Endothelial cell of umbilical vein (primary cell): ENCODE measurements around the gene TMPRSS6. TPM values are rescaled to one million over a fixed set of nuclear protein-coding genes. Genes with fewer than 3 reads are reported as not detected.

ENCODE experiments used
- BruUV-seq: library from RNA; stranded (reverse); fragments of 400-500 nt; replicated peaks from 2 replicates; lab custom pipeline; 2021; lab: Mats Ljungman, UMichigan
- CTCF ChIA-PET: fragments of 300-600, 350-600 bp; sonication (Branson Sonifier 250); formaldehyde crosslinking; loops from one replicate; lab custom pipeline; 2021; ENCODE audit warnings: antibody characterized with exemption, inconsistent platforms; lab: Charles Lee
- POLR2A ChIA-PET: fragments of 300-600, 350-600 bp; sonication (Branson Sonifier 250); formaldehyde crosslinking; loops from one replicate; lab custom pipeline; 2021; ENCODE audit warnings: antibody characterized with exemption, inconsistent platforms; lab: Charles Lee
- DNase-seq: peaks from one replicate; pipeline ENCODE4 v3.0.0-alpha.2; 2011; ENCODE audit warnings: low read depth, low spot score
- FAIRE-seq: peaks from 2 replicates; lab custom pipeline; 2011; peaks lifted over from hg19 to GRCh38; lab: Jason Lieb, UNC
- H2AFZ ChIP-seq: 2 replicates; pipeline ENCODE4 v1.6.0; 2012; ENCODE audit warnings: low read depth, low read length, control low read depth, inconsistent platforms
- H3K27ac ChIP-seq: 2 replicates; pipeline ENCODE4 v1.5.1; 2011; ENCODE audit warnings: low read depth, mild to moderate bottlenecking, control low read depth, low read length, moderate library complexity; ENCODE audit not compliant: insufficient read depth
- H3K27me3 ChIP-seq, 2 experiments: 2 replicates each; pipeline versions ENCODE4 v1.6.0 to v1.6.1; 2011; ENCODE audit warnings: low read length in 2 of 2, mixed read lengths in 1 of 2; ENCODE audit not compliant: control insufficient read depth in 2 of 2, insufficient read depth in 2 of 2
- H3K36me3 ChIP-seq, 2 experiments: 2 replicates in 1 of 2; 3 replicates in 1 of 2; pipeline ENCODE4 v1.5.1; 2011; ENCODE audit warnings: low read length in 2 of 2, mild to moderate bottlenecking in 1 of 2, moderate library complexity in 1 of 2; ENCODE audit not compliant: control insufficient read depth in 2 of 2, insufficient read depth in 2 of 2; ENCODE audit errors: extremely low read depth in 1 of 2
- H3K4me1 ChIP-seq: 3 replicates; pipeline ENCODE4 v1.5.1; 2011; ENCODE audit warnings: mild to moderate bottlenecking, low read length; ENCODE audit not compliant: control insufficient read depth, insufficient read depth; ENCODE audit errors: extremely low read depth
- H3K4me2 ChIP-seq: 2 replicates; pipeline ENCODE4 v1.6.1; 2011; ENCODE audit warnings: low read length, control low read depth, mixed read lengths; ENCODE audit not compliant: insufficient read depth
- H3K4me3 ChIP-seq, 3 experiments: fragments of 200-600 bp in 1 of 3; sonication (generic), shearing (Covaris generic) in 1 of 3; replicated peaks in 1 of 3; 2 replicates each; pipeline ENCODE4 v1.5.1; 2011 to 2016; ENCODE audit warnings: control low read depth in 3 of 3, low read length in 3 of 3, mild to moderate bottlenecking in 2 of 3, inconsistent platforms in 1 of 3, low read depth in 1 of 3, moderate library complexity in 1 of 3; ENCODE audit not compliant: insufficient read depth in 1 of 3
- H3K79me2 ChIP-seq: 2 replicates; pipeline ENCODE4 v1.6.0; 2012; ENCODE audit warnings: low read length, inconsistent platforms; ENCODE audit not compliant: control insufficient read depth, insufficient read depth
- H3K9ac ChIP-seq: replicated peaks from 2 replicates; pipeline ENCODE3; 2011; ENCODE audit warnings: low read length, control low read depth; ENCODE audit not compliant: insufficient read depth; ENCODE audit errors: extremely low read depth
- H3K9me1 ChIP-seq: replicated peaks from 3 replicates; pipeline ENCODE4 v1.6.0; 2011; ENCODE audit warnings: mild to moderate bottlenecking, low read length; ENCODE audit not compliant: control insufficient read depth, insufficient read depth; ENCODE audit errors: extremely low read depth
- H3K9me3 ChIP-seq: replicated peaks from 2 replicates; pipeline ENCODE4 v1.5.1; 2012; ENCODE audit warnings: low read length, inconsistent platforms; ENCODE audit not compliant: control insufficient read depth, insufficient read depth
- H4K20me1 ChIP-seq: replicated peaks from 2 replicates; pipeline ENCODE3; 2011; ENCODE audit warnings: mild to moderate bottlenecking, low read length; ENCODE audit not compliant: control insufficient read depth, insufficient read depth; ENCODE audit errors: extremely low read depth
- CTCF ChIP-seq, 2 donors: IDR thresholded peaks; 1 replicate in 1 of 2; 2 replicates in 1 of 2; pipeline ENCODE4 v1.5.1; 2011; ENCODE audit warnings: low read length in 2 of 2, mild to moderate bottlenecking in 2 of 2, moderate library complexity in 2 of 2, control low read depth in 1 of 2, inconsistent platforms in 1 of 2, low read depth in 1 of 2; ENCODE audit not compliant: insufficient read depth in 1 of 2; ENCODE audit errors: extremely low read depth in 1 of 2
- EZH2 ChIP-seq: IDR thresholded peaks from 2 replicates; pipeline ENCODE4 v1.6.1; 2012; ENCODE audit warnings: borderline replicate concordance, low read depth, mild to moderate bottlenecking, moderate library complexity, low read length, inconsistent platforms; ENCODE audit not compliant: severe bottlenecking
- FOS ChIP-seq: IDR thresholded peaks from 2 replicates; pipeline ENCODE4 v1.6.1; 2011; ENCODE audit warnings: mild to moderate bottlenecking, low read length, moderate library complexity, borderline replicate concordance; ENCODE audit not compliant: insufficient read depth
- GATA2 ChIP-seq: IDR thresholded peaks from 2 replicates; pipeline ENCODE4 v1.7.0; 2011; ENCODE audit warnings: low read depth, mild to moderate bottlenecking, moderate library complexity, mixed read lengths, low read length; ENCODE audit not compliant: insufficient read length, insufficient read depth
- JUN ChIP-seq: IDR thresholded peaks from 2 replicates; pipeline ENCODE4 v1.6.1; 2011; ENCODE audit warnings: borderline replicate concordance, low read depth; ENCODE audit not compliant: insufficient read length, insufficient read depth
- MYC ChIP-seq: IDR thresholded peaks from one replicate; pipeline ENCODE4 v1.6.1; 2011; ENCODE audit warnings: mild to moderate bottlenecking, low read depth, low read length
- POLR2A ChIP-seq: IDR thresholded peaks from 2 replicates; pipeline ENCODE4 v1.6.1; 2012; ENCODE audit warnings: low read depth, mild to moderate bottlenecking, control low read depth, low read length
- POLR2AphosphoS5 ChIP-seq: IDR thresholded peaks from 2 replicates; pipeline ENCODE4 v1.6.1; 2012; ENCODE audit warnings: low read depth, mild to moderate bottlenecking, control low read depth, low read length, moderate library complexity; ENCODE audit not compliant: insufficient read depth
- dilution Hi-C: fragments of 300-500 bp; cut with MboI; formaldehyde crosslinking; loops from one replicate; pipeline ENCODE4 v1.15.0; 2019; ENCODE audit warnings: low sequenced_read_pairs; ENCODE audit not compliant: extremely low pct_ligation_motif_present
- intact Hi-C: fragments of 100-400 bp; cut with micrococcal nuclease; formaldehyde crosslinking; loops from one replicate; pipeline ENCODE4 v1.10.0; 2022
- polyA plus RNA-seq, 4 experiments: library from polyadenylated mRNA; depleted of rRNA in 3 of 4; stranded (reverse) in 3 of 4; unstranded in 1 of 4; fragments of >200 nt; gene quantifications; 2 replicates each; pipeline versions ENCODE4 v1.2.1 to v1.2.3, GENCODE V29; 2011 to 2012; ENCODE audit warnings: missing spikeins in 1 of 4
- total RNA-seq: library from RNA; stranded (reverse); gene quantifications from 2 replicates; pipeline ENCODE4 v1.2.3, GENCODE V29; 2021
- TF ChIP-seq, protein P1 (sequence below): IDR thresholded peaks from 2 replicates; pipeline ENCODE4 v1.6.1; 2011; ENCODE audit not compliant: insufficient read depth, insufficient read length

The TMPRSS6 gene
- total and polyA plus RNA-seq, 2 donors (not counting 3 experiments of a cell fraction or from before 2014, with no cell fraction given), result not detected

DNA sequence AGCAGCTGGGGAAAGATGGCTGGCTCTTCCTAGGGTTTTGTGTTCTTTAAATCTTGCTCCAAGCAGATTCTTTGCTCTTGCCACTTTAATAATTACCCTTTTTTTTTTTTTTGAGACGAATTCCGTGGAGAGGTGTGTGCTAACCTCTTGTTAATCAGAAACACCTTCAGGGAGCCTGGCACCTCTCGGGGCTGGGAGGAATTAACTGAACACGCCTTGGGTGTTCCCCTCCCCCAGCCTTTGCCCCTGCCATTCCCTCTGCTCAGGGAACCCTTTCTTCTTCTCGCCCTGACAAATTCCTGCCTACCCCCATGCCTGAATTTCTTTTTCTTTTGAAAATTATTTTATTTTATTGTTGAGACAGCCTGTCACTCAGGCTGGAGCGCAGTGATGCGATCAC lies 17.5 kb downstream of the TMPRSS6 start:
- Histone ChIP-seq H3K9ac (no peak overlapping the region), H3K79me2 (no peaks in the 10 kb centered on the region), H3K9me1 (no peaks in the 10 kb centered on the region), H3K4me2 (no peak overlapping the region), H3K27ac (no peak overlapping the region), H3K4me3 (no peak overlapping the region), H2AFZ (no peak overlapping the region), H4K20me1 (no peaks in the 10 kb centered on the region), H3K4me1 (no peaks in the 10 kb centered on the region), H3K9me3 (no peaks in the 10 kb centered on the region), H3K27me3 (peaks cover 0 to 7% of the 10 kb centered on the region in 2 experiments), H3K36me3 (no peaks in the 10 kb centered on the region)
- dilution Hi-C loops (no loop called here), intact Hi-C loops (no loop called here)
- TF ChIP-seq POLR2A (no peak), POLR2AphosphoS5 (no peak), JUN (no peak), MYC (no peak), EZH2 (no peak), FOS (no peak), GATA2 (no peak), CTCF (IDR thresholded peaks at IDR 0.05; ENCODE audit: extremely low read depth in 1 of 2, insufficient read depth in 1 of 2, low read depth in 1 of 2, low read length in 2 of 2) (no peak)
- TF ChIP-seq, protein P1, sequence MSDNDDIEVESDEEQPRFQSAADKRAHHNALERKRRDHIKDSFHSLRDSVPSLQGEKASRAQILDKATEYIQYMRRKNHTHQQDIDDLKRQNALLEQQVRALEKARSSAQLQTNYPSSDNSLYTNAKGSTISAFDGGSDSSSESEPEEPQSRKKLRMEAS, result no peak
- ChIA-PET POLR2A (no interaction called here), CTCF (no interaction called here)
- DNase-seq (no peak), FAIRE-seq (no peak)
- BruUV-seq, result no TSS peak
